Measurements from ENCODE around the gene GFRA1.

- no peak for TF ChIP-seq POLR2A (IDR thresholded peaks at IDR 0.05)
- no peak for TF ChIP-seq CTCF (IDR thresholded peaks at IDR 0.05)
Measured at GRCh38 chr10:116203661-116204060, 69.3 kb downstream of the GFRA1 start.
